Ovary (tissue), 9 donors: ENCODE data around the gene ANTXR1. TPM values are rescaled to one million over a fixed set of nuclear protein-coding genes. Genes with fewer than 3 reads are reported as not detected.
"Not testable (repeated sequence)": the region's sequence is repeated elsewhere in the genome, so short reads cannot be mapped to it uniquely, and the experiment has no call there.

Experiments
- DNase-seq, 5 donors: peaks; one replicate each; pipeline ENCODE4 v3.0.0-alpha.2; 2019 to 2020
- H3K27ac ChIP-seq, 2 donors: fragments of 200-600 bp; one replicate each; pipeline versions ENCODE4 v1.5.1 to v1.8.0; 2019 to 2022
- H3K27me3 ChIP-seq: fragments of 200-600 bp; one replicate; pipeline ENCODE4 v1.8.0; 2022
- H3K36me3 ChIP-seq: fragments of 200-600 bp; sonication (generic); one replicate; pipeline ENCODE4 v1.5.1; 2019
- H3K4me1 ChIP-seq: one replicate; pipeline ENCODE4 v1.8.1; 2013; ENCODE audit warnings: mild to moderate bottlenecking, moderate library complexity; ENCODE audit not compliant: insufficient read depth
- H3K4me3 ChIP-seq: fragments of 200-600 bp; sonication (generic); one replicate; pipeline ENCODE4 v1.5.1; 2017
- H3K9me3 ChIP-seq, 2 donors: fragments of 200-600 bp in 1 of 2; sonication (generic) in 1 of 2; one replicate each; pipeline versions ENCODE4 v1.5.1 to v1.8.1; 2013 to 2019; ENCODE audit warnings: mild to moderate bottlenecking in 1 of 2, moderate library complexity in 1 of 2
- EP300 ChIP-seq: sonication (generic); formaldehyde crosslinking; IDR thresholded peaks from one replicate; pipeline ENCODE4 v1.6.1; 2017; ENCODE audit warnings: antibody characterized with exemption
- POLR2A ChIP-seq: fragments of 450-650 bp; IDR thresholded peaks from one replicate; pipeline ENCODE4 v1.6.1; 2017; ENCODE audit warnings: antibody characterized with exemption, mild to moderate bottlenecking, moderate library complexity
- WGBS, 3 donors: extraction: QIAGEN DNeasy Blood & Tissue Kit in 1 of 3; methylation state at CpG; one replicate each; pipeline versions ENCODE4 v1.1.5 to v1.1.7; 2013 to 2017; 5-methylcytosine and 5-hydroxymethylcytosine counted together
- intact Hi-C, 4 donors: fragments of 100-400 bp; cut with DNase I; formaldehyde crosslinking; loops; one replicate each; pipeline versions ENCODE4 v1.11.0 to v1.15.1; 2022 to 2023
- polyA plus RNA-seq, 2 donors: library from polyadenylated mRNA; stranded (reverse); fragments of 200-250 nt in 1 of 2; fragments of 350-450 nt in 1 of 2; fragmentation: Illumina TruSeq in 1 of 2; extraction: RNeasy Lipid Tissue Mini Kit (QIAGEN cat#74804) in 1 of 2; gene quantifications; one replicate each; pipeline ENCODE4 v1.2.3, GENCODE V29; 2013 to 2014
- total RNA-seq, 7 donors: library from RNA; depleted of rRNA in 2 of 7; stranded (reverse); fragments of >200 nt in 2 of 7; fragmentation: NEBNext Ultra II Directional in 3 of 7; extraction: Animal tissue kit (Norgen Biotek cat#: 25700) in 3 of 7; gene quantifications; one replicate each; pipeline versions ENCODE4 v1.1.0 to v1.2.4, GENCODE V29; 2016 to 2023
- TF ChIP-seq, protein P1 (sequence below), 3 donors: fragments of 450-650 bp in 2 of 3; fragments of 200-600 bp in 1 of 3; IDR thresholded peaks; one replicate each; pipeline versions ENCODE4 v1.5.1 to v1.8.0; 2016 to 2022; ENCODE audit warnings: antibody characterized with exemption in 3 of 3, mild to moderate bottlenecking in 1 of 3
- donor health status: DM: no; HTN: no; CAD: no; lungs with moderate emphysema.
- donor health status: DM: no; HTN: no; CAD: no.
- donor health status: Bipolar disorder and iron deficiency.
- donor health status: DM: yes; HTN: yes; CAD: no.
- donor health status: DM: no; HTN: no; CAD: no.
- donor health status: DM: yes; HTN: yes; CAD: no.

Gene ANTXR1
- total and polyA plus RNA-seq, 9 donors = 73.0 to 276 (median 152) TPM

DNA sequence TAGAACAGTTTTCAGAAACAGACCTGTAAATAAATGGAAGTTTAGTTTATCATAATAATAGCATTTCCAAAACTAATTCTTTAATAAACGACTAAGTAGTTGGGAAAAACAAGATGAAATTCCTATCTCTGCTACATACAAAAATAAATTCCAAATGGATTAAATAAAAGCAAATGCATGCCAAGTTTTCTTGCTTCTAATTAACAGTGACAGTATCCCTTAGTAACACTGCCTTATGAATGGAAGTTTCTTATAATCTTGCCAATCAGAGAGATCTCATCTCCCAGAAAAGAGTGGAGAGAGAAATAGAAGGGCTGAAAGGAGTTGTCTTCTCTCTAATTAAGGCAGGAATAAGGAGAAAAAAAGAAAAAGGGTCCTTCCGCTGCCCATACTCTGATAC lies 240.1 kb downstream of the ANTXR1 start:
- TF ChIP-seq POLR2A (no peak), EP300 (no peak)
- TF ChIP-seq, protein P1, sequence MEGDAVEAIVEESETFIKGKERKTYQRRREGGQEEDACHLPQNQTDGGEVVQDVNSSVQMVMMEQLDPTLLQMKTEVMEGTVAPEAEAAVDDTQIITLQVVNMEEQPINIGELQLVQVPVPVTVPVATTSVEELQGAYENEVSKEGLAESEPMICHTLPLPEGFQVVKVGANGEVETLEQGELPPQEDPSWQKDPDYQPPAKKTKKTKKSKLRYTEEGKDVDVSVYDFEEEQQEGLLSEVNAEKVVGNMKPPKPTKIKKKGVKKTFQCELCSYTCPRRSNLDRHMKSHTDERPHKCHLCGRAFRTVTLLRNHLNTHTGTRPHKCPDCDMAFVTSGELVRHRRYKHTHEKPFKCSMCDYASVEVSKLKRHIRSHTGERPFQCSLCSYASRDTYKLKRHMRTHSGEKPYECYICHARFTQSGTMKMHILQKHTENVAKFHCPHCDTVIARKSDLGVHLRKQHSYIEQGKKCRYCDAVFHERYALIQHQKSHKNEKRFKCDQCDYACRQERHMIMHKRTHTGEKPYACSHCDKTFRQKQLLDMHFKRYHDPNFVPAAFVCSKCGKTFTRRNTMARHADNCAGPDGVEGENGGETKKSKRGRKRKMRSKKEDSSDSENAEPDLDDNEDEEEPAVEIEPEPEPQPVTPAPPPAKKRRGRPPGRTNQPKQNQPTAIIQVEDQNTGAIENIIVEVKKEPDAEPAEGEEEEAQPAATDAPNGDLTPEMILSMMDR (IDR thresholded peaks at IDR 0.05) = no peak
- no peaks in the 10 kb centered on the region for H3K9me3 ChIP-seq
- no peak overlapping the region for H3K27ac ChIP-seq
- no peak for DNase-seq
- no peaks in the 10 kb centered on the region for H3K27me3 ChIP-seq
- peaks cover 4% of the 10 kb centered on the region for H3K4me1 ChIP-seq
- 29 to 40% (median 31%) methylated on average over 2 of the region's 2 CpGs for WGBS, 3 donors
- no peaks in the 10 kb centered on the region for H3K36me3 ChIP-seq
- intact Hi-C loops = no loop called here
- H3K4me3 ChIP-seq = no peak overlapping the region

DNA sequence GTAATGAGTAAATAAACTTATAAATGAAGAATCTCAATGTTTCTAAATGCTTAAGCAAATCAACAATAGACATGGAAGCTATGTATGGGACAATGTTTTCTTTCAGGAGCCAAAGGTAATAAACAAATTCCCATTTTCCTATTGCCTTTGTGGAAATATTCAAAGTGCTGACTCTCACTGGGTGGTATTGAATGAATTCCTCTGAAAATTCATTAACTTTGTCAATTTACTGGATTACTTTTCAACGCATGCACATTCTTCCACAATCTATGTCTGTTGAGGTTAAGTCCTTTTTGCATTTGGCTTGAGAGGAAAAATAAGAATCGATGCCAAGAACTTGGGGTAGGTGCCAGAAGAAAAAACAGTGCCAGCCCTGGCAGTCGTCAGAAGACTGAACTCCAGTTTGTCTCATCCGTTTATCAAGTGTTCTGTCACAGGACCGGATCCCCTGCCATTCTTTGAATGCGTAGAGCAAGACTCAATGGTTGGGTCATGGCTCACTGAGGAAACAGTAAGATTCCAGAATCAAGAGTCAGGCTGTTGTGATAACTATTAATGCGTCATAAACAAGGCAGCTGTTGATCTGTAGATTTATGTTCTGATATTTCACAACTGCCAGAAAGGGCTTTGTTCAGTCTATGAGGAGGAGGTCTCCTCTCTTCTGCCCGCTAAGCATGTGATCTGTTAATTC lies 240.8 kb downstream of the ANTXR1 start:
- intact Hi-C loops = no loop called here
- Histone ChIP-seq H3K4me3 (no peak overlapping the region), H3K36me3 (no peaks in the 10 kb centered on the region), H3K9me3 (no peaks in the 10 kb centered on the region), H3K27ac (no peak overlapping the region), H3K4me1 (peaks cover 4% of the 10 kb centered on the region), H3K27me3 (no peaks in the 10 kb centered on the region)
- DNase-seq = peak in 1 of 5 donors; percentile 50
- TF ChIP-seq POLR2A = no peak
- TF ChIP-seq, protein P1 (IDR thresholded peaks at IDR 0.05) = no peak
- TF ChIP-seq EP300 = peak; percentile 12
- WGBS, 3 donors = 15 to 20% (median 19%) methylated on average over 8 of the region's 8 CpGs

- intact Hi-C loops = no loop called here
- Histone ChIP-seq H3K27me3 (no peaks in the 10 kb centered on the region), H3K4me3 (no peak overlapping the region), H3K36me3 (no peaks in the 10 kb centered on the region), H3K27ac (no peak overlapping the region), H3K4me1 (peaks cover 4% of the 10 kb centered on the region), H3K9me3 (no peaks in the 10 kb centered on the region)
- DNase-seq = no peak
- no peak for TF ChIP-seq EP300
- TF ChIP-seq POLR2A = no peak
- TF ChIP-seq, protein P1 (IDR thresholded peaks at IDR 0.05) = no peak
- 71 to 79% (median 76%) methylated on average over 3 of the region's 3 CpGs for WGBS, 3 donors
Observed at GRCh38 chr2:69255760-69256159, 242.8 kb downstream of the ANTXR1 start.

DNA sequence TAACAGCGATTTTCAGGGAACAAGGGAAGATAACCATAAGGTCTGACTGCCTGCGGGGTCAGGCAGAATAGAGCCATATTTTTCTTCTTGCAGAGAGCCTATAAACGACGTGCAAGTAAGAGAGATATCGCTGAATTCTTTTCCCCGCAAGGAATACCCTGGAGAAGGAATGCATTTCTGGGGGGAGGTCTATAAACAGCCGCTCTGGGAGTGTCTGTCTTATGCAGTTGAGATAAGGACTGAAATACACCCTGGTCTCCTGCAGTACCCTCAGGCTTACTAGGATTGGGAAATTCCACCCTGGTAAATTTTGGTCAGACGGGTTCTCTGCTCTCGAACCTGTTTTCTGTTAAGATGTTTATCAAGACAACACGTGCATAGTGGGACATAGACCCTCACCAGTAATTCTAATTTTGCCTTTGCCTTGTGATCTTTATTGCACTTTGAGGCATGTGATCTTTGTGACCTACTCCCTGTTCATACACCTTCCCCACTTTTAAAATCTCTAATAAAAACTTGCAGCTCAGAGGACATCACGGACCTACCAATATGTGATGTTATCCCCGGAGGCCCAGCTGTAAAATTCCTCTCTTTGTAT lies 247.1 kb downstream of the ANTXR1 start:
- H3K4me3 ChIP-seq, H3K4me1 ChIP-seq, H3K9me3 ChIP-seq, H3K27ac ChIP-seq, H3K36me3 ChIP-seq, DNase-seq, H3K27me3 ChIP-seq, intact Hi-C loops: not testable (repeated sequence)
- 85 to 88% (median 86%) methylated on average over 12 of the region's 12 CpGs for WGBS, 3 donors

DNA sequence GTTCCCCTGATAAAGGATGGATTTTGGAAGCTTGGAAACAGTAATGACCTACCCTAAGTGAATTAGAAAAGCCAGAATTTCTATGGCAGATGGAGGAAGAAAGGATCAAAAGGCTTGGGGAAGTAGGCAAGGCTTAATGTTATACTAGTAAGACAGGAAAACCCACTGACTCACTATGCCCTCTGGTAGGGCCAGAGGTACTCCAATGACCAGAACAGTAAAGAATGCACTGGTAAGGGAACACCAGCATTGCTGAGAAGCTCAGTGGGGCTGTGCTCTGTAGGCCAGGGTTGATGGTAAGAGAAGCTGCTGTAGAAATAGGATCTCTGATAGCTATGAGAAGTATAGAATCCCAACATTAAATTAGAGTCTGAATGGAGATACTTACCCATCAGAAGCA lies 247.7 kb downstream of the ANTXR1 start:
- DNase-seq = no peak
- intact Hi-C loops = no loop called here
- H3K4me1 ChIP-seq = no peaks in the 10 kb centered on the region
- H3K27ac ChIP-seq = no peak overlapping the region
- no peaks in the 10 kb centered on the region for H3K9me3 ChIP-seq
- no peak for TF ChIP-seq EP300
- TF ChIP-seq POLR2A = no peak
- TF ChIP-seq, protein P1 (IDR thresholded peaks at IDR 0.05) = no peak
- no peaks in the 10 kb centered on the region for H3K27me3 ChIP-seq
- no peaks in the 10 kb centered on the region for H3K36me3 ChIP-seq
- H3K4me3 ChIP-seq = no peak overlapping the region
